ENCODE results near the gene CNOT4. TPM values are rescaled to one million over a fixed set of nuclear protein-coding genes. Genes with fewer than 3 reads are reported as not detected.
A peak's percentile ranks its signal among the peaks of the same experiment; 100 is the strongest.
"Not testable (repeated sequence)": the region's sequence is repeated elsewhere in the genome, so short reads cannot be mapped to it uniquely, and the experiment has no call there.

CNOT4 gene
- total and polyA plus RNA-seq, 2 donors (not counting 1 experiment from before 2014, with no cell fraction given) = 14.9 to 15.9 TPM

DNA sequence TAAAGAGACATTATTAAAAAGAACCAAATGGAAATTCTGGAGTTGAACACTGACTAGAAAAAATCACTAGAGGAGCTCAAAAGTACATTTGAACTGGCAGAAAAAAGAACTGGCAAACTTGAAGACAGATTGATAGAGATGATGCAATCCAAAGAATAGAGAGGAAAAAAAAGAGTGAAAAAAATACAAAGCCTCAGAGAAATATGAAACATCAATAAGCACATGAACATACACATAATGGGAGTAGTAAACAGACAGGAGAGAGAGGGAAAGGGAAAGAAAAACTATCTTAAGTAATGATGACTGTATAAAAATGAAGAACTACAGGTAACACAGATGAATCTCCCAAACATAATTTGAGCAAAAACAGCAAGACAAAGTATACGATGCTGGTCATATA lies 61.1 kb downstream of the CNOT4 start:
- H4K20me1 ChIP-seq (ENCODE audit: control insufficient read depth, extremely low read depth, insufficient read depth, low read length) = peaks cover 2% of the 10 kb centered on the region
- TF ChIP-seq, protein P1, sequence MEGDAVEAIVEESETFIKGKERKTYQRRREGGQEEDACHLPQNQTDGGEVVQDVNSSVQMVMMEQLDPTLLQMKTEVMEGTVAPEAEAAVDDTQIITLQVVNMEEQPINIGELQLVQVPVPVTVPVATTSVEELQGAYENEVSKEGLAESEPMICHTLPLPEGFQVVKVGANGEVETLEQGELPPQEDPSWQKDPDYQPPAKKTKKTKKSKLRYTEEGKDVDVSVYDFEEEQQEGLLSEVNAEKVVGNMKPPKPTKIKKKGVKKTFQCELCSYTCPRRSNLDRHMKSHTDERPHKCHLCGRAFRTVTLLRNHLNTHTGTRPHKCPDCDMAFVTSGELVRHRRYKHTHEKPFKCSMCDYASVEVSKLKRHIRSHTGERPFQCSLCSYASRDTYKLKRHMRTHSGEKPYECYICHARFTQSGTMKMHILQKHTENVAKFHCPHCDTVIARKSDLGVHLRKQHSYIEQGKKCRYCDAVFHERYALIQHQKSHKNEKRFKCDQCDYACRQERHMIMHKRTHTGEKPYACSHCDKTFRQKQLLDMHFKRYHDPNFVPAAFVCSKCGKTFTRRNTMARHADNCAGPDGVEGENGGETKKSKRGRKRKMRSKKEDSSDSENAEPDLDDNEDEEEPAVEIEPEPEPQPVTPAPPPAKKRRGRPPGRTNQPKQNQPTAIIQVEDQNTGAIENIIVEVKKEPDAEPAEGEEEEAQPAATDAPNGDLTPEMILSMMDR (conservative IDR thresholded peaks at IDR 0.05 in 1 of 2, IDR thresholded peaks at IDR 0.05 in 1 of 2; ENCODE audit: low read depth in 1 of 2, low read length in 2 of 2) = no peak
- H3K4me2 ChIP-seq (ENCODE audit: extremely low read depth, insufficient read depth, low read length) = no peak overlapping the region
- H3K36me3 ChIP-seq (ENCODE audit: control insufficient read depth, insufficient read depth, low read length) = no peaks in the 10 kb centered on the region
- H3K9ac ChIP-seq (ENCODE audit: insufficient read depth, low read length) = no peak overlapping the region
- H2AFZ ChIP-seq (ENCODE audit: low read length) = no peak overlapping the region
- no peaks in the 10 kb centered on the region for H3K9me3 ChIP-seq (ENCODE audit: control insufficient read depth, insufficient read depth, low read depth, low read length)
- no peaks in the 10 kb centered on the region for H3K4me1 ChIP-seq (ENCODE audit: control insufficient read depth, extremely low read depth, insufficient read depth, low read length)
- H3K79me2 ChIP-seq (ENCODE audit: control insufficient read depth, insufficient read depth, low read length) = peaks cover 11% of the 10 kb centered on the region
- DNase-seq (ENCODE audit: low read depth in 2 of 2) = peak in 1 of 2 donors; percentile 32
- no peak overlapping the region for H3K4me3 ChIP-seq (replicated peaks in 1 of 4; ENCODE audit: control extremely low read depth in 1 of 4, insufficient read depth in 1 of 4, low read depth in 3 of 4, low read length in 4 of 4)
- no peaks in the 10 kb centered on the region for H3K27me3 ChIP-seq (ENCODE audit: control insufficient read depth, insufficient read depth, low read length)
- no peak overlapping the region for H3K27ac ChIP-seq (ENCODE audit: insufficient read depth, low read length)

DNA sequence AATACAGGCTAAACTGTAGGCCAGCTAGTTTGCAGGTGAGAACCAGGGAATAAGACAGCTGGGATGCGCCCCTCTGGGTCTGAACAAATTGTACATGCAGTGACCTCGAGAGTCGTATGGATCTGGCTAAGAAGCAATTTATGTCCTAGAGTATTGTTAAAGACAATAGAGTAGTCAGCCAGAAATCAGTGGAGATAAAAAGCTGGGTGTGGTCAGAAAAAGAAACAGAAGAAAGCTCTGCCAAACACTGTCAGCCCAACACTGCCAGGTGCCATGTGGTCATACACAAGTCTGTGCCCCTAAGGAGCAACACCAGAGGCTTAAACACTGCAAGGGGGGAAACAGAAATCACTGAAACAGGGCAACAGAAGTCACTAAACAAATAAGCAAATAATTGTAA lies 62.2 kb downstream of the CNOT4 start:
- Histone ChIP-seq H3K9ac (ENCODE audit: insufficient read depth, low read length) (no peak overlapping the region), H3K9me3 (ENCODE audit: control insufficient read depth, insufficient read depth, low read depth, low read length) (no peaks in the 10 kb centered on the region), H3K4me3 (replicated peaks in 1 of 4; ENCODE audit: control extremely low read depth in 1 of 4, insufficient read depth in 1 of 4, low read depth in 3 of 4, low read length in 4 of 4) (no peak overlapping the region), H3K4me2 (ENCODE audit: extremely low read depth, insufficient read depth, low read length) (no peak overlapping the region), H3K79me2 (ENCODE audit: control insufficient read depth, insufficient read depth, low read length) (peaks cover 12% of the 10 kb centered on the region), H3K36me3 (ENCODE audit: control insufficient read depth, insufficient read depth, low read length) (no peaks in the 10 kb centered on the region), H3K27ac (ENCODE audit: insufficient read depth, low read length) (no peak overlapping the region), H3K27me3 (ENCODE audit: control insufficient read depth, insufficient read depth, low read length) (no peaks in the 10 kb centered on the region), H2AFZ (ENCODE audit: low read length) (no peak overlapping the region), H3K4me1 (ENCODE audit: control insufficient read depth, extremely low read depth, insufficient read depth, low read length) (no peaks in the 10 kb centered on the region), H4K20me1 (ENCODE audit: control insufficient read depth, extremely low read depth, insufficient read depth, low read length) (peaks cover 2% of the 10 kb centered on the region)
- DNase-seq (ENCODE audit: low read depth in 2 of 2) = no peak
- TF ChIP-seq, protein P1 (conservative IDR thresholded peaks at IDR 0.05 in 1 of 2, IDR thresholded peaks at IDR 0.05 in 1 of 2; ENCODE audit: low read depth in 1 of 2, low read length in 2 of 2) = no peak
- no peak for TF ChIP-seq EZH2 (IDR thresholded peaks at IDR 0.05; ENCODE audit: low read length, missing control alignments)

DNA sequence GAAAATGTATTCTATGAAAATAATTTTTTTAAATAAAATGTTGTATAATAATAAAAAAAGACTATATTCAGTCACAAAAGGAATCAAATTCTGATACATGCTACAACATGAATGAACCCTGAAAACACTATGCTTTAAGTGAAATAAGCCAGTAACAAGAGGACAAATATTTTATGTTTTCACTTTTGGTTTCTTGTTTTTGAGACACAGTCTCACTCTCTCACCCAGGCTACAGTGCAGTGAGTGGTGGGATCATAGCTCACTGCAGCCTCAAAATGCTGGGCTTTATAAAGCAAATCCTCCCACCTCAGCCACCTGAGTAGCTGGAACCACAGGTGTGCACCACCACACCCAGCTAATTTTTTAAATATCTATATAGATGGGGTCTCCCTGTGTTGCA lies 64.2 kb downstream of the CNOT4 start:
- Histone ChIP-seq H3K4me1 (ENCODE audit: control insufficient read depth, extremely low read depth, insufficient read depth, low read length) (no peaks in the 10 kb centered on the region), H3K4me2 (ENCODE audit: extremely low read depth, insufficient read depth, low read length) (no peak overlapping the region), H3K36me3 (ENCODE audit: control insufficient read depth, insufficient read depth, low read length) (no peaks in the 10 kb centered on the region), H2AFZ (ENCODE audit: low read length) (no peak overlapping the region), H4K20me1 (ENCODE audit: control insufficient read depth, extremely low read depth, insufficient read depth, low read length) (peaks cover 2% of the 10 kb centered on the region), H3K4me3 (replicated peaks in 1 of 4; ENCODE audit: control extremely low read depth in 1 of 4, insufficient read depth in 1 of 4, low read depth in 3 of 4, low read length in 4 of 4) (no peak overlapping the region), H3K27ac (ENCODE audit: insufficient read depth, low read length) (no peak overlapping the region), H3K27me3 (ENCODE audit: control insufficient read depth, insufficient read depth, low read length) (no peaks in the 10 kb centered on the region), H3K9me3 (ENCODE audit: control insufficient read depth, insufficient read depth, low read depth, low read length) (no peaks in the 10 kb centered on the region), H3K9ac (ENCODE audit: insufficient read depth, low read length) (no peak overlapping the region), H3K79me2 (ENCODE audit: control insufficient read depth, insufficient read depth, low read length) (peaks cover 9% of the 10 kb centered on the region)
- no peak for DNase-seq (ENCODE audit: low read depth in 2 of 2)
- TF ChIP-seq, protein P1 (conservative IDR thresholded peaks at IDR 0.05 in 1 of 2, IDR thresholded peaks at IDR 0.05 in 1 of 2; ENCODE audit: low read depth in 1 of 2, low read length in 2 of 2) = no peak
- TF ChIP-seq EZH2 (IDR thresholded peaks at IDR 0.05; ENCODE audit: low read length, missing control alignments) = no peak

DNA sequence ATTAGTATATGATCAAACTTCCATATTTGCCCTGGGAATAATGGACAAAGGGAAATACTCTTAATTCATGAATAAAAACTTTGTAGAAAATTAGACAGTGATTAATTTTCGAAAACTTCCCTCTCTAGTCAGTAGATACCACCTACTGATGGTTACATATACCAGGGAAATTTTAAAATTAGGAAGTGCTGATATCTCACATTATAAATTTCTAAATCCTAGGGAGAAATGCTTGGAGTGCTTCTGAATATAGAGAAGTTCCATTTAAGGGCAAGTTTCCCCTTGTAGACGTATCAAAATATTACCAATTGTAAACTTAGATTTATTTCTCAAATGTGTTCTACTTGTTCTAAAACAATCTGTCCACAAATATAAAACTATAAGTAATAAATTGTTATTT lies 64.6 kb downstream of the CNOT4 start:
- DNase-seq (ENCODE audit: low read depth in 2 of 2); H3K4me2 ChIP-seq (ENCODE audit: extremely low read depth, insufficient read depth, low read length); H3K9ac ChIP-seq (ENCODE audit: insufficient read depth, low read length); H3K27ac ChIP-seq (ENCODE audit: insufficient read depth, low read length); H2AFZ ChIP-seq (ENCODE audit: low read length); H3K27me3 ChIP-seq (ENCODE audit: control insufficient read depth, insufficient read depth, low read length); H3K9me3 ChIP-seq (ENCODE audit: control insufficient read depth, insufficient read depth, low read depth, low read length); H3K36me3 ChIP-seq (ENCODE audit: control insufficient read depth, insufficient read depth, low read length); H3K79me2 ChIP-seq (ENCODE audit: control insufficient read depth, insufficient read depth, low read length); H3K4me1 ChIP-seq (ENCODE audit: control insufficient read depth, extremely low read depth, insufficient read depth, low read length); H4K20me1 ChIP-seq (ENCODE audit: control insufficient read depth, extremely low read depth, insufficient read depth, low read length); H3K4me3 ChIP-seq (replicated peaks in 1 of 4; ENCODE audit: control extremely low read depth in 1 of 4, insufficient read depth in 1 of 4, low read depth in 3 of 4, low read length in 4 of 4): not testable (repeated sequence)

Measured in fibroblast of lung (primary cell).